Ammon's horn (tissue), 1 donor: ENCODE data around the gene XIAP.
"Not testable (repeated sequence)": the region's sequence is repeated elsewhere in the genome, so short reads cannot be mapped to it uniquely, and the experiment has no call there.

ENCODE experiments used
- DNase-seq: peaks from one replicate; pipeline ENCODE4 v3.0.0-alpha.2; 2016; ENCODE audit warnings: low spot score

Gene XIAP

GRCh38 chrX:123859846-123860838 lies at the start of gene XIAP:
XIAP (plus strand) TSS chrX:123860053; CDS start chrX:123885663, 25,610 bp downstream.
- DNase-seq: peak; percentile 73

- no peak for DNase-seq
Observed at GRCh38 chrX:123814343-123814742, 45.5 kb upstream of the XIAP start.

GRCh38 chrX:123814934-123815394 lies 44.9 kb upstream of the XIAP start:
- DNase-seq: not testable (repeated sequence)

- no peak for DNase-seq
Observed at GRCh38 chrX:123817288-123817894, 42.5 kb upstream of the XIAP start.

- no peak for DNase-seq
Observed at GRCh38 chrX:123818243-123818642, 41.6 kb upstream of the XIAP start.

- DNase-seq: no peak
Observed at GRCh38 chrX:123822965-123823364, 36.9 kb upstream of the XIAP start.

GRCh38 chrX:123830309-123830708 lies 29.5 kb upstream of the XIAP start:
- peak; percentile 41 for DNase-seq

GRCh38 chrX:123833387-123833786 lies 26.5 kb upstream of the XIAP start:
- DNase-seq: peak; percentile 47

GRCh38 chrX:123834116-123834515 lies 25.7 kb upstream of the XIAP start:
- no peak for DNase-seq

- no peak for DNase-seq
Observed at GRCh38 chrX:123835661-123836371, 24.0 kb upstream of the XIAP start.

- DNase-seq: not testable (repeated sequence)
Observed at GRCh38 chrX:123845129-123845528, 14.7 kb upstream of the XIAP start.

- DNase-seq: no peak
Observed at GRCh38 chrX:123846577-123847038, 13.2 kb upstream of the XIAP start.

GRCh38 chrX:123847056-123847455 lies 12.8 kb upstream of the XIAP start:
- DNase-seq: no peak

- DNase-seq: no peak
Observed at GRCh38 chrX:123849096-123849495, 10.8 kb upstream of the XIAP start.

GRCh38 chrX:123849906-123850305 lies 9.9 kb upstream of the XIAP start:
- DNase-seq: not testable (repeated sequence)

GRCh38 chrX:123851079-123851478 lies 8.8 kb upstream of the XIAP start:
- no peak for DNase-seq

- DNase-seq: no peak
Observed at GRCh38 chrX:123854329-123854728, 5.5 kb upstream of the XIAP start.

- DNase-seq: peak; percentile 76
Observed at GRCh38 chrX:123859409-123859845, 426 bp upstream of the XIAP start.

GRCh38 chrX:123860983-123861382 lies 1.1 kb downstream of the XIAP start:
- peak; percentile 3 for DNase-seq

- DNase-seq: no peak
Observed at GRCh38 chrX:123869488-123869887, 9.6 kb downstream of the XIAP start.

- no peak for DNase-seq
Observed at GRCh38 chrX:123871309-123871708, 11.5 kb downstream of the XIAP start.

- peak; percentile 7 for DNase-seq
Observed at GRCh38 chrX:123873956-123874355, 14.1 kb downstream of the XIAP start.
